Activated T-cell treated with anti-CD3 and anti-CD28 coated beads for 1 hour (primary cell): ENCODE measurements around the gene EIF4G1.
"Not testable (repeated sequence)": the region's sequence is repeated elsewhere in the genome, so short reads cannot be mapped to it uniquely, and the experiment has no call there.

Experiments used
- DNase-seq: peaks from one replicate; pipeline ENCODE4 v3.0.0-alpha.2; 2020; ENCODE audit warnings: low read depth

Gene EIF4G1, protein sequence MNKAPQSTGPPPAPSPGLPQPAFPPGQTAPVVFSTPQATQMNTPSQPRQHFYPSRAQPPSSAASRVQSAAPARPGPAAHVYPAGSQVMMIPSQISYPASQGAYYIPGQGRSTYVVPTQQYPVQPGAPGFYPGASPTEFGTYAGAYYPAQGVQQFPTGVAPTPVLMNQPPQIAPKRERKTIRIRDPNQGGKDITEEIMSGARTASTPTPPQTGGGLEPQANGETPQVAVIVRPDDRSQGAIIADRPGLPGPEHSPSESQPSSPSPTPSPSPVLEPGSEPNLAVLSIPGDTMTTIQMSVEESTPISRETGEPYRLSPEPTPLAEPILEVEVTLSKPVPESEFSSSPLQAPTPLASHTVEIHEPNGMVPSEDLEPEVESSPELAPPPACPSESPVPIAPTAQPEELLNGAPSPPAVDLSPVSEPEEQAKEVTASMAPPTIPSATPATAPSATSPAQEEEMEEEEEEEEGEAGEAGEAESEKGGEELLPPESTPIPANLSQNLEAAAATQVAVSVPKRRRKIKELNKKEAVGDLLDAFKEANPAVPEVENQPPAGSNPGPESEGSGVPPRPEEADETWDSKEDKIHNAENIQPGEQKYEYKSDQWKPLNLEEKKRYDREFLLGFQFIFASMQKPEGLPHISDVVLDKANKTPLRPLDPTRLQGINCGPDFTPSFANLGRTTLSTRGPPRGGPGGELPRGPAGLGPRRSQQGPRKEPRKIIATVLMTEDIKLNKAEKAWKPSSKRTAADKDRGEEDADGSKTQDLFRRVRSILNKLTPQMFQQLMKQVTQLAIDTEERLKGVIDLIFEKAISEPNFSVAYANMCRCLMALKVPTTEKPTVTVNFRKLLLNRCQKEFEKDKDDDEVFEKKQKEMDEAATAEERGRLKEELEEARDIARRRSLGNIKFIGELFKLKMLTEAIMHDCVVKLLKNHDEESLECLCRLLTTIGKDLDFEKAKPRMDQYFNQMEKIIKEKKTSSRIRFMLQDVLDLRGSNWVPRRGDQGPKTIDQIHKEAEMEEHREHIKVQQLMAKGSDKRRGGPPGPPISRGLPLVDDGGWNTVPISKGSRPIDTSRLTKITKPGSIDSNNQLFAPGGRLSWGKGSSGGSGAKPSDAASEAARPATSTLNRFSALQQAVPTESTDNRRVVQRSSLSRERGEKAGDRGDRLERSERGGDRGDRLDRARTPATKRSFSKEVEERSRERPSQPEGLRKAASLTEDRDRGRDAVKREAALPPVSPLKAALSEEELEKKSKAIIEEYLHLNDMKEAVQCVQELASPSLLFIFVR (N-terminal part only)

DNA sequence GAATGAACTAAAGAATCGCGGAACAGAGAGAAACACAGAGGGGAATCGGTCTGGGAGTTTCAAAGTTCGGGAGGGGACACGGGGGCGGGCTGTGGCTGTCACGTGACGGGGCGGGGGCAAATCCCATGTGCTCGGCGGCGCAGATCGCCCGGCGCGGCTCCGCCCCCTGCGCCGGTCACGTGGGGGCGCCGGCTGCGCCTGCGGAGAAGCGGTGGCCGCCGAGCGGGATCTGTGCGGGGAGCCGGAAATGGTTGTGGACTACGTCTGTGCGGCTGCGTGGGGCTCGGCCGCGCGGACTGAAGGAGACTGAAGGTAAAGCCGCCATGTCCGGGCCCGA is at the start of gene EIF4G1:
TSS of gene EIF4G1 (plus strand) at position 244 of the 337 bp plus-strand sequence. CDS start 1,191 bp downstream, outside the sequence.
- DNase-seq, result peak; percentile 91

GRCh38 chr3:184267249-184267648 is 47.2 kb upstream of the EIF4G1 start:
- not testable (repeated sequence) for DNase-seq

DNA sequence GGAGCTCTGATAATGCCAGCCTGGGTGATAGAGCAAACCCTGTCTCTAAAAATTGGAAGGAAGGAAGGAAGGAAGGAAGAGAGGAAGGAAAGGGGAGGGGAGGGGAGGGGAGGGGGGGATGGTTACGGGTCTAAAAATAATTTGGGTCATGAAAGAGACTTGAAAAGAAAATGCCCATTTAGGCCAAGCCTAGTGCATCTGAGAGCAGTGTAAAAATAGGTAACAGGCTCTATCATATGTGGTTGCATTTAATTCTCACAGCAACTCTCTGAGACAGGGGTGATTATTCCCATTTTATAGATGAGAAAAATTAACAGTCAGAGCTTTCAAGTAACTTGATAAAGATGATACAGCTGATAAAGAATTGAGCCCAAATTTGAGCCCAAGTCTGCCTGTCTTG is 42.1 kb upstream of the EIF4G1 start:
- DNase-seq, result no peak

DNA sequence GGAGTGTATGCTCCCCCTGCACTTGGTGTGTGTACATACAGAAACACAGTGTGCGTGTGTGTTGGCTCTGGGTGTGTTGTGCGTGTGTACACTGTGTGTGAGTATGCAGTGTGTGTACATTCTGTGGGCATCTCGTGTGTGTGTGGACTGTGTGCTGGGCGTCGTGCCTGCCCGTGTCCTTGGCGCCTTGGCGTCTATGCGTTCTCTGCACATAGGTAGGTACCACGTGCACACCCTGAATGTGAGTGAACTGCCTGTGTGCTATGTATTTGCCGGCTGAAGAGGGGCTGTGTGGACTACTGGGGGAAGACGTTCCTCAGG is 39.1 kb upstream of the EIF4G1 start:
- DNase-seq, result no peak

DNA sequence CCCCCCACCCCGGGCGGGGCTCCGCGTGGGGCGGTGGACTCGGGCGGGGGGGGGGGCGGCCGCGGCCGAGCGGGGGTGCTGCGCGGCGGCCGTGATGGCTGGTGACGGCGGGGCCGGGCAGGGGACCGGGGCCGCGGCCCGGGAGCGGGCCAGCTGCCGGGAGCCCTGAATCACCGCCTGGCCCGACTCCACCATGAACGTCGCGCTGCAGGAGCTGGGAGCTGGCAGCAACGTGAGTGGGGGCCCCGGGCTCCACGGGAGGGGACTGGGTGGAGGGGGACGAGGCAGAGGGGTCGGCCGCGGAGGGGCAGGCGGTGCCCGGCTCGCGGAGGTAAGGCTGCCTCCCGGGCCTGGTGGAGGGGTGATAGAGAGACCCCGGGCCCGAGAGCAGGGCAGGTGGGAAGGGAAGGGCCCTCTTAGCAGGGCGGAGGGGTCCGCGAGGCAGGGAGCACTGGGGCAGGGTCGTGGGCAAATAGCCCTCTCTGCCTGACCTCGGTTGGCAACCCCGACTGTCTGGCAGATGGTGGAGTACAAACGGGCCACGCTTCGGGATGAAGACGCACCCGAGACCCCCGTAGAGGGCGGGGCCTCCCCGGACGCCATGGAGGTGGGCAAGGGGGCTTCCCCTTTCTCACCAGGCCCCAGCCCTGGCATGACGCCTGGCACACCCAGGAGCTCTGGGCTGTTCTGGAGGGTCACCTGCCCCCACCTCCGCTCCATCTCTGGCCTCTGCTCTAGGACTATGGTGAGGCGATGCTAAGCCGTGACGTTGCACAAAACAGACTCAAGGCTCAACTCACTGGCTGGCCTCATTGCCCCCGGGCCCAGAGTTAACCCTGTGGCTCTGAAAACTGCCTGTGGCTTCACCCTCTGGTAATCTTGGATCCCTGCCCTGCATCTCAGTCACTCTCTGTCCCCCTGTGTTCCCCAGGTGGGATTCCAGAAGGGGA is 38.2 kb upstream of the EIF4G1 start, which contains the start of gene ECE2:
TSS of gene ECE2 (plus strand) at position 62 of the 950 bp plus-strand sequence. CDS start at position 194, 132 bp downstream.
- no peak for DNase-seq

DNA sequence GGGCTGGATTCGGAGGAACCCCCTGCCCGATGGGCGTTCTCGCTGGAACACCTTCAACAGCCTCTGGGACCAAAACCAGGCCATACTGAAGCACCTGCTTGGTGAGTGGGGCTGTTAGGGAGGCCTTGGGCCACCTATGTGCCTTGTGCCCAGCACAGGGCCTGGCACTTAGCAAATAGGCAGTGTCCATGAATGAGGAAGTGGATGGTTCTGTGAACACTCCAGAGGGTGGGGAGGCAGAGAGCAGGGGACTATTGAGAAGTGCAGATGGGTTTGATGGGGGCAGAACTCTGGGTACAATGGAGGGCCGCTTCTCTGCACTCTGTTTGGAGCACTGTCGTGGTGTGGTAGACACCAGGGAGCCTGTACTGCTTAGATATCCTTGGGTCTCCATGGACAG is 37.0 kb upstream of the EIF4G1 start:
- no peak for DNase-seq

DNA sequence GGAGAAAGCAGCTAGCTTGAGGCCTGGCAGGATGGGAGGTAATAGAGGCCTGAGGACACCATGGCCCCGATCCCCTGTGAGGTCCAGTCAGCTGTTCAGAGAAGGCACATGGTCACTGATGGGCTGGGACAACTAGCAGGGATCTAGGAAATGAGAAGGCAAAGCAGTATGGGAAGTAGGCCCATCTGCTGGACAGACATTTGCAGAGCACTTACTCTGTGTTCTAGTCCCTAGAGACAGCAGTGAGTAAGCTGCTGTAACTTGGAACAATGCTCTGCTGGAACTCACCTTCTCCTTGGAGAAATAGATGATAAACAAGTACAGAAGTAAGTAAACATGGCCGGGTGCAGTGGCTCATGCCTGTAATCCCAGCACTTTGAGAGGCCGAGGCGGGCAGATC is 31.5 kb upstream of the EIF4G1 start:
- no peak for DNase-seq

DNA sequence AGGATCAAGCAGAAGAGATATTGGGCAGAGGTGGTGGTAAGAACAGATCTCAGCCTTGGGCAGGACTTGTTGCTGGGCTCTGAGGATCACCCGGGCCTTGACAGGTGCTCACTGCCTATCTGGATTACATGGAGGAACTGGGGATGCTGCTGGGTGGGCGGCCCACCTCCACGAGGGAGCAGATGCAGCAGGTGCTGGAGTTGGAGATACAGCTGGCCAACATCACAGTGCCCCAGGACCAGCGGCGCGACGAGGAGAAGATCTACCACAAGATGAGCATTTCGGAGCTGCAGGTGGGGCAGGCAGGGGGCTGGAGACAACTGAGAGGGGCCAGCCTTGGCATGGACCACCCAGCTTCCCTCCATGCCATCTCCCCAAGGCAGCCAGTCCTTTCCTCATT is 30.7 kb upstream of the EIF4G1 start:
- DNase-seq, result no peak

DNA sequence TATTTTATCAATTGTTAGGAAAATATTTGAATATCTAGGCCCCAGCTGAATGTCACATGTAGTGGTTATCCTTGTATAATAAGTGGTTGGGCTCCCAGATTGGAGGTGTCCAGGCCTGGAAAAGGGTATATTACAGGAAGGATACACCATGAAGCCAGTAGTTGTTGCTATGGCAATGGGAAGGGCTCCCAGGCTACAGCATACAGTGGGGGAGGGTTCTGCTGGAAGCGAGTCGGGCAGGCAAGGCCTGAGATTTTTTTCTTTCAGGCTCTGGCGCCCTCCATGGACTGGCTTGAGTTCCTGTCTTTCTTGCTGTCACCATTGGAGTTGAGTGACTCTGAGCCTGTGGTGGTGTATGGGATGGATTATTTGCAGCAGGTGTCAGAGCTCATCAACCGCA is 29.7 kb upstream of the EIF4G1 start:
- no peak for DNase-seq

DNA sequence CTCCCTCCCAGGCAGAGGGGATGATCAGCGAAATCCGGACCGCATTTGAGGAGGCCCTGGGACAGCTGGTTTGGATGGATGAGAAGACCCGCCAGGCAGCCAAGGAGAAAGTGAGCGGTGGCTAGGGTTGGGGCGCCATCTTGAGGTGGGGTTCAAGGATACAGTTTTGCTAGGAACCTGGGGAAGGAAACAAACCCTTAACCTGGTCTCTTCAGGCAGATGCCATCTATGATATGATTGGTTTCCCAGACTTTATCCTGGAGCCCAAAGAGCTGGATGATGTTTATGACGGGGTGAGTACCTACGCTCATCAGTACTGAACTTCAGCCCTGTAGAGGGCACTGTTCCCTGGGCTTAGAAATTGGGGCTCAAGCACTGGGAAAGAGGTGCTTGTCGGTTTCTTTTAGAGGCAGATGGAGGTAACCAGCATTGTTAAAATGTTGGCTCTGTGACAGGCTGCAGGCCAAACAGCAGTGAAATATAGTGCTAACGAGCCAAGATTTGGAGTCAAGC is 24.9 kb upstream of the EIF4G1 start:
- DNase-seq, result peak; percentile 48

GRCh38 chr3:184290331-184290730 is 24.1 kb upstream of the EIF4G1 start:
- no peak for DNase-seq

DNA sequence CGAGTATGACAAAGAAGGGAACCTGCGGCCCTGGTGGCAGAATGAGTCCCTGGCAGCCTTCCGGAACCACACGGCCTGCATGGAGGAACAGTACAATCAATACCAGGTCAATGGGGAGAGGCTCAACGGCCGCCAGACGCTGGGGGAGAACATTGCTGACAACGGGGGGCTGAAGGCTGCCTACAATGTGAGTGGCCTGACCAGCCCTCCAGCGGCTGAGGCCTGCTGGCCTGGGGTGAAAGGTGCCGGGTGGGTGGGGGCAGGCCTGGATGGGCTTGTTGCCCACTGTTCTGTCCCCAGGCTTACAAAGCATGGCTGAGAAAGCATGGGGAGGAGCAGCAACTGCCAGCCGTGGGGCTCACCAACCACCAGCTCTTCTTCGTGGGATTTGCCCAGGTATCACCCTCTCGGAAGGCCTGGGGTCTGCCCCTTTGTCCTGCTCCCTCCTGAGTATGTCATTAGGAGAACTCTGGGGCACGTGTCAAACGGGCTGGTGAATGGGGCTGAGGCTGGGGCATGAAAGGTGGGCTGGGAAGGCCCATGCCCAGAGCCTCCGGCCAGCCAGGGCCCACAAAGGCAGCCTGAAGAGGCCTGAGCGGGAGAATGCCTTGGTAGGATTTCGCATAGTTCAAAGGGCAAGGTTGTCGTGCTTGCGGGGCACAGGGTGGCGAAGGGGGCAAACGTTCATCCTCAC is 23.2 kb upstream of the EIF4G1 start:
- no peak for DNase-seq

DNA sequence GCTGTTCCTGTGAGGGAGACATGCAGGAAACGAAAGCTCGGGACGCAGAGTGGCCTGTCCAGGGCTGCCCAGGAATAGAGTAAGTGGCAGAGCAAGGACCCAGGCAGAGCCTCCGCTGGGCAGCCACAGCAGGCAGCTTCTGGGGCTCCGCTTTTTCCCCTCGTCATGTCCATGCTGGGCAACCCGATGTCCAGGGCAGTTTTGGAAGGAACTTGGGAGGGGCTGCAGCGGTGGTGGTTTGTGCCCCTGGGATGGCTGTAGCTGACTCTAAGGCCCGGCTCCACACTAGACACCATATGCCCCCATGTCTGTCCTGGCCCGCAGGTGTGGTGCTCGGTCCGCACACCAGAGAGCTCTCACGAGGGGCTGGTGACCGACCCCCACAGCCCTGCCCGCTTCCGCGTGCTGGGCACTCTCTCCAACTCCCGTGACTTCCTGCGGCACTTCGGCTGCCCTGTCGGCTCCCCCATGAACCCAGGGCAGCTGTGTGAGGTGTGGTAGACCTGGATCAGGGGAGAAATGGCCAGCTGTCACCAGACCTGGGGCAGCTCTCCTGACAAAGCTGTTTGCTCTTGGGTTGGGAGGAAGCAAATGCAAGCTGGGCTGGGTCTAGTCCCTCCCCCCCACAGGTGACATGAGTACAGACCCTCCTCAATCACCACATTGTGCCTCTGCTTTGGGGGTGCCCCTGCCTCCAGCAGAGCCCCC is 22.5 kb upstream of the EIF4G1 start:
- no peak for DNase-seq

- no peak for DNase-seq
These were observed 18.6 kb upstream of the EIF4G1 start for GRCh38 chr3:184295771-184296170.

GRCh38 chr3:184296616-184297015 is 17.8 kb upstream of the EIF4G1 start:
- no peak for DNase-seq

- DNase-seq, result peak; percentile 97
These were observed 15.5 kb upstream of the EIF4G1 start, which contains the start of gene PSMD2 for GRCh38 chr3:184298759-184299487. PSMD2 (plus strand) TSS chr3:184299241; CDS start chr3:184299267, 26 bp downstream.

GRCh38 chr3:184299488-184300377 is 14.7 kb upstream of the EIF4G1 start:
- DNase-seq, result no peak

DNA sequence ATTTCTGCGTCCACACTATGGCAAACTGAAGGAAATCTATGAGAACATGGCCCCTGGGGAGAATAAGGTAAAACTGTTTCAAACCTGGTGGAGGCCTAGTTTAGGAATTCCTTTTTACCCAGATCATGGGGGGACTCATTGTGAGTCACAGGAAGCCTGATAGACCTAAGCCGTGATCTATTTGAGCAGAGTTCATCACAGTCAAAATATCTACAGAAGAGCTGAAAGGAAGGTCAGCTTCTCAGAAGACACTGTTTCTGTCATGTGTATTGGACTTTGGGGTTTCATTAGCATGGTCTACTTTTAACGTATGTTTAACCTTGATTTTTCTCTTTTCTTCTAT is 14.1 kb upstream of the EIF4G1 start:
- DNase-seq, result no peak
